ENCODE measurements around the gene SPAG7.
A peak's percentile ranks its signal among the peaks of the same experiment; 100 is the strongest.

Gene SPAG7

DNA sequence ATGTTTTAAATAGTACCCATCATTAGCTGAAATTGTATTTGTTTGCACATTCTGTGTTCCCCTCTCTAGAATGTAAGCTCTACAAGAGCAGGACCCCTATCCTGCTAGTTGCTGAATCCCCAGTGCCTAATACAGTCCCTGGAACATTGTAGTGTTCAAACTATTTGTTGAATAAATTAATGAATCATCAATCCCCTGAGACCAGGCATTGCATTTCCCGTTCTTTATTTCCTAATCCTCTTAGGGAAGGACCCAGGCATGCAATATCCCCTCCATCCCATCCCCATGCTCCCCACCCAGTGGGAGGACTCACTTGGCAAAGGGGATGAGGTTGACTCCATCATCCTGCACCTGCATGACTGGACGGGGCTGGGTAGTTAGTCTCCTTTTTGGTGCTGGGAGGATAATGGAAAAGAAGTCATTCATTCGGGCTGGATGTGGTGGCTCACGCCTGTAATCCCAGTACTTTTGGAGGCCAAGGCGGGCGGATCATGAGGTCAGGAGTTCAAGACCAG lies 26.5 kb upstream of the SPAG7 start (continued):
- TF ChIP-seq, protein P1, sequence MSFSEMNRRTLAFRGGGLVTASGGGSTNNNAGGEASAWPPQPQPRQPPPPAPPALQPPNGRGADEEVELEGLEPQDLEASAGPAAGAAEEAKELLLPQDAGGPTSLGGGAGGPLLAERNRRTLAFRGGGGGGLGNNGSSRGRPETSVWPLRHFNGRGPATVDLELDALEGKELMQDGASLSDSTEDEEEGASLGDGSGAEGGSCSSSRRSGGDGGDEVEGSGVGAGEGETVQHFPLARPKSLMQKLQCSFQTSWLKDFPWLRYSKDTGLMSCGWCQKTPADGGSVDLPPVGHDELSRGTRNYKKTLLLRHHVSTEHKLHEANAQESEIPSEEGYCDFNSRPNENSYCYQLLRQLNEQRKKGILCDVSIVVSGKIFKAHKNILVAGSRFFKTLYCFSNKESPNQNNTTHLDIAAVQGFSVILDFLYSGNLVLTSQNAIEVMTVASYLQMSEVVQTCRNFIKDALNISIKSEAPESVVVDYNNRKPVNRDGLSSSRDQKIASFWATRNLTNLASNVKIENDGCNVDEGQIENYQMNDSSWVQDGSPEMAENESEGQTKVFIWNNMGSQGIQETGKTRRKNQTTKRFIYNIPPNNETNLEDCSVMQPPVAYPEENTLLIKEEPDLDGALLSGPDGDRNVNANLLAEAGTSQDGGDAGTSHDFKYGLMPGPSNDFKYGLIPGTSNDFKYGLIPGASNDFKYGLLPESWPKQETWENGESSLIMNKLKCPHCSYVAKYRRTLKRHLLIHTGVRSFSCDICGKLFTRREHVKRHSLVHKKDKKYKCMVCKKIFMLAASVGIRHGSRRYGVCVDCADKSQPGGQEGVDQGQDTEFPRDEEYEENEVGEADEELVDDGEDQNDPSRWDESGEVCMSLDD (tag by site-specific recombination; IDR thresholded peaks at IDR 0.05) = no peak
- TF ChIP-seq ZNF175 (tag by site-specific recombination; IDR thresholded peaks at IDR 0.05) (no peak), ZSCAN30 (tag by site-specific recombination; IDR thresholded peaks at IDR 0.05) (no peak)
- TF ChIP-seq, protein P2, sequence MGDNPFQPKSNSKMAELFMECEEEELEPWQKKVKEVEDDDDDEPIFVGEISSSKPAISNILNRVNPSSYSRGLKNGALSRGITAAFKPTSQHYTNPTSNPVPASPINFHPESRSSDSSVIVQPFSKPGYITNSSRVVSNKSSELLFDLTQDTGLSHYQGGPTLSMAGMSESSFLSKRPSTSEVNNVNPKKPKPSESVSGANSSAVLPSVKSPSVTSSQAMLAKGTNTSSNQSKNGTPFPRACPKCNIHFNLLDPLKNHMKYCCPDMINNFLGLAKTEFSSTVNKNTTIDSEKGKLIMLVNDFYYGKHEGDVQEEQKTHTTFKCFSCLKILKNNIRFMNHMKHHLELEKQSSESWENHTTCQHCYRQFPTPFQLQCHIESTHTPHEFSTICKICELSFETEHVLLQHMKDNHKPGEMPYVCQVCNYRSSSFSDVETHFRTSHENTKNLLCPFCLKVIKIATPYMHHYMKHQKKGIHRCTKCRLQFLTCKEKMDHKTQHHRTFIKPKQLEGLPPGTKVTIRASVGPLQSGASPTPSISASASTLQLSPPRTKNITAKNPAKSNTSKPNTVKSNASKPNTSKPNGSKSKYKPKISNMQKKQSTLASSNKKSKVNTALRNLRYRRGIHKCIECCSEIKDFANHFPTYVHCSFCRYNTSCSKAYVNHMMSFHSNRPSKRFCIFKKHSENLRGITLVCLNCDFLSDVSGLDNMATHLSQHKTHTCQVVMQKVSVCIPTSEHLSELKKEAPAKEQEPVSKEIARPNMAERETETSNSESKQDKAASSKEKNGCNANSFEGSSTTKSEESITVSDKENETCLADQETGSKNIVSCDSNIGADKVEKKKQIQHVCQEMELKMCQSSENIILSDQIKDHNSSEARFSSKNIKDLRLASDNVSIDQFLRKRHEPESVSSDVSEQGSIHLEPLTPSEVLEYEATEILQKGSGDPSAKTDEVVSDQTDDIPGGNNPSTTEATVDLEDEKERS (tag by site-specific recombination; IDR thresholded peaks at IDR 0.05) = no peak

DNA sequence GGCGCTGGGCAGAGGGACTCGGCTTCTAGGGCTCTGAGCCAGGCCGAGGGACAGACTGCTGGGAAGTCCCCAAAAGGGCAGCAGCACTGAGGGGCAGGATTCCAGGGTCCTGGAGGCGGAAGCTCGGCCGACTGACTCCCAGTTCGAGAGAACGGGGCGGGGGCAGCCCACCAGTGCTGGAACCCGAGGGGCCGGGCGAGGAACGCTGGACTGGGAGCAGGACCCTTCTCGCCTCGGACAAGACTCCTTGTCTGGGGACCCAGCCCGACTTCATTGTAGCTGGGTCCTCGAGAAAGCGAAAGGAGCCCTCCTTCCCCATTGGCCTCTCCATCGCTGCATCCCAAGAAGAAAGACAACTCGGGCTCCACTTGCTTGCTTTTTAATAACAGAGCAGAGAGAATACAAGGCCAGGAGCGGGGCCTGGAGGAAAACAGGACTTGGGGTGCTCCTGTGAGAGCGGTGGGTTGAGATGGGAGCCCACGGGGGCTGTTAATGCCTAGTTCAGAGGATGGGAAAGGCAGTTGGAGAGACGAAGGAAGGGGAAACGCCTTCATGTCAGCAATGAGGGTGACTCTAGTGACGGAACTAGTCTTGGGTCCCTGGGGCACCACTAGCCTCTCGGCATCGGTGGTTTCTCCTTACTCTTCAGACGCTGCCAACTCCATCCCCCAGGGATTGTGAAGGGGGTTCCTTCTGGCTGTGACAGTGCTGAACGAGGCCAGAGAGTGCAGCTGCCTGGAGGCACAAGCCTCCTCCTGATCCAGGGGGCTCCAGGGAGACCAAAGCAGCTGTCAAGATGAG lies 20.4 kb upstream of the SPAG7 start:
- POLR2A ChIA-PET = interaction anchor here (1.0 to 2.3 kb wide), 10 partner anchors 10 to 192 kb away, joined by 3 to 40 read pairs (median 6); partner anchors contain the start of genes INCA1, KIF1C, PFN1 and PSMB6
- Histone ChIP-seq H3K36me3 (ENCODE audit: control insufficient read depth in 2 of 2, insufficient read depth in 1 of 2, low read length in 2 of 2) (peaks cover 5 to 8% of the 10 kb centered on the region in 2 experiments; a peak in 2 of 3 replicates), H3K9me3 (ENCODE audit: control insufficient read depth, insufficient read depth, low read depth, low read length) (no peaks in the 10 kb centered on the region), H3K27ac (ENCODE audit: extremely low read depth, low read depth, low read length) (peak overlapping the region; percentile 92), H3K4me3 (ENCODE audit: low read depth, low read length) (peak overlapping the region; percentile 78), H3K4me1 (ENCODE audit: control insufficient read depth, insufficient read depth, low read length) (peaks cover 11% of the 10 kb centered on the region)
- CTCF ChIA-PET = interaction anchor here (0.6 to 3.3 kb wide), 21 partner anchors 7 to 352 kb away, joined by 3 to 21 read pairs (median 4); partner anchors contain the start of genes INCA1, KIF1C and SPAG7
- no peak for TF ChIP-seq ZNF24 (tag by site-specific recombination; IDR thresholded peaks at IDR 0.05)
- TF ChIP-seq ZNF48 (tag by site-specific recombination; IDR thresholded peaks at IDR 0.05) = no peak
- no peak for TF ChIP-seq ZNF175 (tag by site-specific recombination; IDR thresholded peaks at IDR 0.05)
- TF ChIP-seq, protein P3, sequence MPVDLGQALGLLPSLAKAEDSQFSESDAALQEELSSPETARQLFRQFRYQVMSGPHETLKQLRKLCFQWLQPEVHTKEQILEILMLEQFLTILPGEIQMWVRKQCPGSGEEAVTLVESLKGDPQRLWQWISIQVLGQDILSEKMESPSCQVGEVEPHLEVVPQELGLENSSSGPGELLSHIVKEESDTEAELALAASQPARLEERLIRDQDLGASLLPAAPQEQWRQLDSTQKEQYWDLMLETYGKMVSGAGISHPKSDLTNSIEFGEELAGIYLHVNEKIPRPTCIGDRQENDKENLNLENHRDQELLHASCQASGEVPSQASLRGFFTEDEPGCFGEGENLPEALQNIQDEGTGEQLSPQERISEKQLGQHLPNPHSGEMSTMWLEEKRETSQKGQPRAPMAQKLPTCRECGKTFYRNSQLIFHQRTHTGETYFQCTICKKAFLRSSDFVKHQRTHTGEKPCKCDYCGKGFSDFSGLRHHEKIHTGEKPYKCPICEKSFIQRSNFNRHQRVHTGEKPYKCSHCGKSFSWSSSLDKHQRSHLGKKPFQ (tag by site-specific recombination; IDR thresholded peaks at IDR 0.05) = no peak
- no peak for TF ChIP-seq ZBTB20 (tag by site-specific recombination; IDR thresholded peaks at IDR 0.05)
- TF ChIP-seq ZNF777 (tag by site-specific recombination; IDR thresholded peaks at IDR 0.05; ENCODE audit: borderline replicate concordance) = no peak
- TF ChIP-seq, protein P4, sequence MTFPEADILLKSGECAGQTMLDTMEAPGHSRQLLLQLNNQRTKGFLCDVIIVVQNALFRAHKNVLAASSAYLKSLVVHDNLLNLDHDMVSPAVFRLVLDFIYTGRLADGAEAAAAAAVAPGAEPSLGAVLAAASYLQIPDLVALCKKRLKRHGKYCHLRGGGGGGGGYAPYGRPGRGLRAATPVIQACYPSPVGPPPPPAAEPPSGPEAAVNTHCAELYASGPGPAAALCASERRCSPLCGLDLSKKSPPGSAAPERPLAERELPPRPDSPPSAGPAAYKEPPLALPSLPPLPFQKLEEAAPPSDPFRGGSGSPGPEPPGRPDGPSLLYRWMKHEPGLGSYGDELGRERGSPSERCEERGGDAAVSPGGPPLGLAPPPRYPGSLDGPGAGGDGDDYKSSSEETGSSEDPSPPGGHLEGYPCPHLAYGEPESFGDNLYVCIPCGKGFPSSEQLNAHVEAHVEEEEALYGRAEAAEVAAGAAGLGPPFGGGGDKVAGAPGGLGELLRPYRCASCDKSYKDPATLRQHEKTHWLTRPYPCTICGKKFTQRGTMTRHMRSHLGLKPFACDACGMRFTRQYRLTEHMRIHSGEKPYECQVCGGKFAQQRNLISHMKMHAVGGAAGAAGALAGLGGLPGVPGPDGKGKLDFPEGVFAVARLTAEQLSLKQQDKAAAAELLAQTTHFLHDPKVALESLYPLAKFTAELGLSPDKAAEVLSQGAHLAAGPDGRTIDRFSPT (tag by site-specific recombination; IDR thresholded peaks at IDR 0.05) = no peak
- TF ChIP-seq ZNF792 (tag by site-specific recombination; IDR thresholded peaks at IDR 0.05) = no peak
- TF ChIP-seq, protein P1 (tag by site-specific recombination; IDR thresholded peaks at IDR 0.05) = peak; percentile 19; the same call in 1 of the 2 replicates
- no peak for TF ChIP-seq ZNF548 (tag by site-specific recombination; IDR thresholded peaks at IDR 0.05)
- 0 out of 2 replicates have a peak, but pooled peaks have one; percentile 1 for TF ChIP-seq ZBTB21 (tag by site-specific recombination; IDR thresholded peaks at IDR 0.05)
- TF ChIP-seq ZNF404 (tag by site-specific recombination; IDR thresholded peaks at IDR 0.05) = no peak
- no peak for TF ChIP-seq OSR2 (tag by site-specific recombination; IDR thresholded peaks at IDR 0.05)
- no peak for TF ChIP-seq ZNF677 (tag by site-specific recombination; IDR thresholded peaks at IDR 0.05)
- TF ChIP-seq ZNF560 (tag by site-specific recombination; IDR thresholded peaks at IDR 0.05; ENCODE audit: borderline replicate concordance) = no peak
- TF ChIP-seq ZNF473 (tag by site-specific recombination; IDR thresholded peaks at IDR 0.05) = no peak
